B cell (primary cell): Measurements from ENCODE around the gene AMN1.
"Not testable (repeated sequence)": the region's sequence is repeated elsewhere in the genome, so short reads cannot be mapped to it uniquely, and the experiment has no call there.

Experiments used
- EZH2 ChIP-seq: IDR thresholded peaks from 2 replicates; pipeline ENCODE4 v1.6.1; 2012; ENCODE audit warnings: borderline replicate concordance, low read depth, mild to moderate bottlenecking, moderate library complexity, low read length; ENCODE audit not compliant: insufficient read depth, poor library complexity, severe bottlenecking
- TF ChIP-seq, protein P1 (sequence below): fragments of 200-600 bp; IDR thresholded peaks from one replicate; pipeline ENCODE4 v1.8.0; 2022; ENCODE audit warnings: antibody characterized with exemption, mild to moderate bottlenecking

DNA sequence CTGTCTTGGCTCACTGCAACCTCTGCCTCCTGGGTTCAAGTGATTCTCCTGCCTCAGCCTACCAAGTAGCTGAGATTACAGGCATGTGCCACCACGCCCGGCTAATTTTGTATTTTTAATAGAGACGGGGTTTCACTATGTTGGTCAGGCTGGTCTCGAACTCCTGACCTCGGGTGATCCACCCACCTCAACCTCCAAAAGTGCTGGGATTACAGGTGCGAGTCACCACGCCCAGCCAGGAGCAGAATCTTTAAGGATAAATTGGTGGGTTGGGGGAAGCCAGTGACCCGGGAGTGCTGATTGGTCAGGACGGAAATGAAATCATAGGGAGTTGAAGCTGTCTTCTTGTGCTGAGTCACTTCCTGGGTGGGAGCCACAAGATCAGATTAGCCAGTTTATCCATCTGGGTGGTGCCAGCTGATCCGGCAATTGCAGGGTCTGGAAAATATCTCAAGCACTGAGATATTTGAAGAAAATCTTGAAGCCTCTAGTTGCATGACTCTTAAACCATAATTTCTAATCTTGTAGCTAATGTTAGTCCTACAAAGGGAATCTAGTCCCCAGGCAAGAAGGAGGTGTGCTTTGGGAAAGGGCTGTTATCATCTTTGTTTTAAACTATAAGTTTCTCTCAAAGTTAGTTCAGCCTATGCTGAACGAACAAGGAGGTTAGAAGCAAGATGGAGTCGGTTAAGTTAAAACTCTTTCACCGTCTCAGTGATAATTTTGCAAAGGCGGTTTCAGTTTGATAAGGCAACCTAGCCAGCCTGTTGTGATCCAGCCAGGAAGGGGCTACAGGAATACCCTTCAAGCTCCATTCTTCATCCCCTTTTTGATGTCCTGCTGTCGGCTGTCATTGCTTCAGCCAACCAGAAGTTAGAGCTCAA lies 5.0 kb upstream of the AMN1 start:
- TF ChIP-seq, protein P1, sequence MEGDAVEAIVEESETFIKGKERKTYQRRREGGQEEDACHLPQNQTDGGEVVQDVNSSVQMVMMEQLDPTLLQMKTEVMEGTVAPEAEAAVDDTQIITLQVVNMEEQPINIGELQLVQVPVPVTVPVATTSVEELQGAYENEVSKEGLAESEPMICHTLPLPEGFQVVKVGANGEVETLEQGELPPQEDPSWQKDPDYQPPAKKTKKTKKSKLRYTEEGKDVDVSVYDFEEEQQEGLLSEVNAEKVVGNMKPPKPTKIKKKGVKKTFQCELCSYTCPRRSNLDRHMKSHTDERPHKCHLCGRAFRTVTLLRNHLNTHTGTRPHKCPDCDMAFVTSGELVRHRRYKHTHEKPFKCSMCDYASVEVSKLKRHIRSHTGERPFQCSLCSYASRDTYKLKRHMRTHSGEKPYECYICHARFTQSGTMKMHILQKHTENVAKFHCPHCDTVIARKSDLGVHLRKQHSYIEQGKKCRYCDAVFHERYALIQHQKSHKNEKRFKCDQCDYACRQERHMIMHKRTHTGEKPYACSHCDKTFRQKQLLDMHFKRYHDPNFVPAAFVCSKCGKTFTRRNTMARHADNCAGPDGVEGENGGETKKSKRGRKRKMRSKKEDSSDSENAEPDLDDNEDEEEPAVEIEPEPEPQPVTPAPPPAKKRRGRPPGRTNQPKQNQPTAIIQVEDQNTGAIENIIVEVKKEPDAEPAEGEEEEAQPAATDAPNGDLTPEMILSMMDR: not testable (repeated sequence)
- TF ChIP-seq EZH2: not testable (repeated sequence)
